HEK293T (cell line): ENCODE data around the gene IGF2BP2.

ENCODE experiments used
- ARNT ChIP-seq: fragments of 450-650 bp; IDR thresholded peaks from 2 replicates; pipeline ENCODE4 v1.6.1; 2017; ENCODE audit warnings: mild to moderate bottlenecking
- FOXM1 ChIP-seq: fragments of 450-650 bp; IDR thresholded peaks from 2 replicates; pipeline ENCODE4 v1.6.1; 2017; ENCODE audit warnings: mild to moderate bottlenecking, borderline replicate concordance

GRCh38 chr3:185807445-185808068, 17.3 kb downstream of the IGF2BP2 start:
- TF ChIP-seq ARNT: no peak
- TF ChIP-seq FOXM1: no peak
